Measurements from ENCODE around the gene TMEM41B. TPM values are rescaled to one million over a fixed set of nuclear protein-coding genes. Genes with fewer than 3 reads are reported as not detected.
A peak's percentile ranks its signal among the peaks of the same experiment; 100 is the strongest.
"Not testable (repeated sequence)": the region's sequence is repeated elsewhere in the genome, so short reads cannot be mapped to it uniquely, and the experiment has no call there.

Gene TMEM41B
- polyA plus RNA-seq, 2 donors, result 12.2 to 19.4 TPM

- Histone ChIP-seq H3K36me3 (ENCODE audit: control insufficient read depth in 2 of 2, insufficient read depth in 2 of 2, low read length in 1 of 2) (no peaks in the 10 kb centered on the region), H3K4me3 (ENCODE audit: low read depth in 1 of 2, low read length in 2 of 2) (peak overlapping the region; percentile 78 to 84), H3K27ac (ENCODE audit: low read depth in 2 of 2, low read length in 1 of 2) (peak overlapping the region; percentile 85 to 89), H3K4me1 (ENCODE audit: control insufficient read depth in 2 of 2, insufficient read depth in 2 of 2, low read length in 1 of 2) (peaks cover 0 to 2% of the 10 kb centered on the region in 2 donors), H3K27me3 (ENCODE audit: control insufficient read depth in 1 of 2, insufficient read depth in 2 of 2, low read length in 2 of 2) (no peaks in the 10 kb centered on the region), H3K9me3 (ENCODE audit: control insufficient read depth in 2 of 2, insufficient read depth in 1 of 2, low read depth in 1 of 2, low read length in 1 of 2) (no peaks in the 10 kb centered on the region)
- WGBS, 2 donors, result 4 to 11% methylated on average over 8 of the region's 9 CpGs
These were observed 50.5 kb downstream of the TMEM41B start for GRCh38 chr11:9263840-9264315.

GRCh38 chr11:9260838-9261146 is 53.6 kb downstream of the TMEM41B start:
- H3K36me3 ChIP-seq (ENCODE audit: control insufficient read depth in 2 of 2, insufficient read depth in 2 of 2, low read length in 1 of 2); H3K9me3 ChIP-seq (ENCODE audit: control insufficient read depth in 2 of 2, insufficient read depth in 1 of 2, low read depth in 1 of 2, low read length in 1 of 2); H3K27ac ChIP-seq (ENCODE audit: low read depth in 2 of 2, low read length in 1 of 2); H3K4me3 ChIP-seq (ENCODE audit: low read depth in 1 of 2, low read length in 2 of 2); H3K27me3 ChIP-seq (ENCODE audit: control insufficient read depth in 1 of 2, insufficient read depth in 2 of 2, low read length in 2 of 2); H3K4me1 ChIP-seq (ENCODE audit: control insufficient read depth in 2 of 2, insufficient read depth in 2 of 2, low read length in 1 of 2): not testable (repeated sequence)
- WGBS, 2 donors, result 58 to 63% methylated on average over 2 of the region's 2 CpGs

GRCh38 chr11:9259981-9260837 is 54.2 kb downstream of the TMEM41B start:
- no peaks in the 10 kb centered on the region for H3K36me3 ChIP-seq (ENCODE audit: control insufficient read depth in 2 of 2, insufficient read depth in 2 of 2, low read length in 1 of 2)
- H3K4me3 ChIP-seq (ENCODE audit: low read depth in 1 of 2, low read length in 2 of 2), result no peak overlapping the region
- peaks cover 0 to 2% of the 10 kb centered on the region in 2 donors for H3K4me1 ChIP-seq (ENCODE audit: control insufficient read depth in 2 of 2, insufficient read depth in 2 of 2, low read length in 1 of 2)
- H3K9me3 ChIP-seq (ENCODE audit: control insufficient read depth in 2 of 2, insufficient read depth in 1 of 2, low read depth in 1 of 2, low read length in 1 of 2), result no peaks in the 10 kb centered on the region
- H3K27ac ChIP-seq (ENCODE audit: low read depth in 2 of 2, low read length in 1 of 2), result no peak overlapping the region
- no peaks in the 10 kb centered on the region for H3K27me3 ChIP-seq (ENCODE audit: control insufficient read depth in 1 of 2, insufficient read depth in 2 of 2, low read length in 2 of 2)
- 63 to 74% methylated on average over 4 of the region's 4 CpGs for WGBS, 2 donors

- not testable (repeated sequence) for H3K9me3 ChIP-seq (ENCODE audit: control insufficient read depth in 2 of 2, insufficient read depth in 1 of 2, low read depth in 1 of 2, low read length in 1 of 2)
- 93 to 95% methylated on average over 4 of the region's 4 CpGs for WGBS, 2 donors
These were observed 56.1 kb downstream of the TMEM41B start for GRCh38 chr11:9258279-9258678.

GRCh38 chr11:9254416-9254815 is 60.0 kb downstream of the TMEM41B start:
- H3K27ac ChIP-seq (ENCODE audit: low read depth in 2 of 2, low read length in 1 of 2), result no peak overlapping the region
- no peaks in the 10 kb centered on the region for H3K27me3 ChIP-seq (ENCODE audit: control insufficient read depth in 1 of 2, insufficient read depth in 2 of 2, low read length in 2 of 2)
- 89 to 94% methylated on average over 3 of the region's 3 CpGs for WGBS, 2 donors
- H3K4me1 ChIP-seq (ENCODE audit: control insufficient read depth in 2 of 2, insufficient read depth in 2 of 2, low read length in 1 of 2), result peaks cover 0 to 2% of the 10 kb centered on the region in 2 donors
- H3K36me3 ChIP-seq (ENCODE audit: control insufficient read depth in 2 of 2, insufficient read depth in 2 of 2, low read length in 1 of 2), result no peaks in the 10 kb centered on the region
- no peaks in the 10 kb centered on the region for H3K9me3 ChIP-seq (ENCODE audit: control insufficient read depth in 2 of 2, insufficient read depth in 1 of 2, low read depth in 1 of 2, low read length in 1 of 2)
- no peak overlapping the region for H3K4me3 ChIP-seq (ENCODE audit: low read depth in 1 of 2, low read length in 2 of 2)

More at GRCh38 chr11:9258279-9258678, 56.1 kb downstream of the TMEM41B start:
- not testable (repeated sequence) for H3K27ac ChIP-seq (ENCODE audit: low read depth in 2 of 2, low read length in 1 of 2); H3K36me3 ChIP-seq (ENCODE audit: control insufficient read depth in 2 of 2, insufficient read depth in 2 of 2, low read length in 1 of 2); H3K4me3 ChIP-seq (ENCODE audit: low read depth in 1 of 2, low read length in 2 of 2); H3K4me1 ChIP-seq (ENCODE audit: control insufficient read depth in 2 of 2, insufficient read depth in 2 of 2, low read length in 1 of 2); H3K27me3 ChIP-seq (ENCODE audit: control insufficient read depth in 1 of 2, insufficient read depth in 2 of 2, low read length in 2 of 2)

GRCh38 chr11:9253086-9253485 is 61.3 kb downstream of the TMEM41B start:
- WGBS, 2 donors, result 63 to 72% methylated on average over 3 of the region's 3 CpGs
- Histone ChIP-seq H3K36me3 (ENCODE audit: control insufficient read depth in 2 of 2, insufficient read depth in 2 of 2, low read length in 1 of 2) (no peaks in the 10 kb centered on the region), H3K4me3 (ENCODE audit: low read depth in 1 of 2, low read length in 2 of 2) (no peak overlapping the region), H3K4me1 (ENCODE audit: control insufficient read depth in 2 of 2, insufficient read depth in 2 of 2, low read length in 1 of 2) (peaks cover 0 to 2% of the 10 kb centered on the region in 2 donors), H3K27me3 (ENCODE audit: control insufficient read depth in 1 of 2, insufficient read depth in 2 of 2, low read length in 2 of 2) (no peaks in the 10 kb centered on the region), H3K27ac (ENCODE audit: low read depth in 2 of 2, low read length in 1 of 2) (no peak overlapping the region), H3K9me3 (ENCODE audit: control insufficient read depth in 2 of 2, insufficient read depth in 1 of 2, low read depth in 1 of 2, low read length in 1 of 2) (no peaks in the 10 kb centered on the region)

GRCh38 chr11:9251311-9251710 is 63.1 kb downstream of the TMEM41B start:
- WGBS, 2 donors, result 47 to 63% methylated on average over 3 of the region's 3 CpGs

GRCh38 chr11:9250139-9250582 is 64.2 kb downstream of the TMEM41B start:
- peaks cover 0 to 2% of the 10 kb centered on the region in 2 donors for H3K4me1 ChIP-seq (ENCODE audit: control insufficient read depth in 2 of 2, insufficient read depth in 2 of 2, low read length in 1 of 2)
- no peaks in the 10 kb centered on the region for H3K36me3 ChIP-seq (ENCODE audit: control insufficient read depth in 2 of 2, insufficient read depth in 2 of 2, low read length in 1 of 2)
- H3K4me3 ChIP-seq (ENCODE audit: low read depth in 1 of 2, low read length in 2 of 2), result no peak overlapping the region
- H3K9me3 ChIP-seq (ENCODE audit: control insufficient read depth in 2 of 2, insufficient read depth in 1 of 2, low read depth in 1 of 2, low read length in 1 of 2), result no peaks in the 10 kb centered on the region
- 43 to 46% methylated on average over 2 of the region's 2 CpGs for WGBS, 2 donors
- no peaks in the 10 kb centered on the region for H3K27me3 ChIP-seq (ENCODE audit: control insufficient read depth in 1 of 2, insufficient read depth in 2 of 2, low read length in 2 of 2)
- H3K27ac ChIP-seq (ENCODE audit: low read depth in 2 of 2, low read length in 1 of 2), result no peak overlapping the region

More at GRCh38 chr11:9251311-9251710, 63.1 kb downstream of the TMEM41B start:
- Histone ChIP-seq H3K36me3 (ENCODE audit: control insufficient read depth in 2 of 2, insufficient read depth in 2 of 2, low read length in 1 of 2) (no peaks in the 10 kb centered on the region), H3K27me3 (ENCODE audit: control insufficient read depth in 1 of 2, insufficient read depth in 2 of 2, low read length in 2 of 2) (no peaks in the 10 kb centered on the region), H3K4me3 (ENCODE audit: low read depth in 1 of 2, low read length in 2 of 2) (no peak overlapping the region), H3K4me1 (ENCODE audit: control insufficient read depth in 2 of 2, insufficient read depth in 2 of 2, low read length in 1 of 2) (peaks cover 0 to 2% of the 10 kb centered on the region in 2 donors), H3K9me3 (ENCODE audit: control insufficient read depth in 2 of 2, insufficient read depth in 1 of 2, low read depth in 1 of 2, low read length in 1 of 2) (no peaks in the 10 kb centered on the region), H3K27ac (ENCODE audit: low read depth in 2 of 2, low read length in 1 of 2) (no peak overlapping the region)

- Histone ChIP-seq H3K4me3 (ENCODE audit: low read depth in 1 of 2, low read length in 2 of 2) (no peak overlapping the region), H3K36me3 (ENCODE audit: control insufficient read depth in 2 of 2, insufficient read depth in 2 of 2, low read length in 1 of 2) (no peaks in the 10 kb centered on the region), H3K9me3 (ENCODE audit: control insufficient read depth in 2 of 2, insufficient read depth in 1 of 2, low read depth in 1 of 2, low read length in 1 of 2) (no peaks in the 10 kb centered on the region), H3K4me1 (ENCODE audit: control insufficient read depth in 2 of 2, insufficient read depth in 2 of 2, low read length in 1 of 2) (peaks cover 0 to 2% of the 10 kb centered on the region in 2 donors), H3K27me3 (ENCODE audit: control insufficient read depth in 1 of 2, insufficient read depth in 2 of 2, low read length in 2 of 2) (no peaks in the 10 kb centered on the region), H3K27ac (ENCODE audit: low read depth in 2 of 2, low read length in 1 of 2) (no peak overlapping the region)
- WGBS, 2 donors, result 96 to 97% methylated on average over 7 of the region's 7 CpGs
These were observed 65.1 kb downstream of the TMEM41B start for GRCh38 chr11:9249252-9249651.

- H3K27me3 ChIP-seq (ENCODE audit: control insufficient read depth in 1 of 2, insufficient read depth in 2 of 2, low read length in 2 of 2), result no peaks in the 10 kb centered on the region
- WGBS, 2 donors, result 96 to 97% methylated on average over 3 of the region's 3 CpGs
- H3K36me3 ChIP-seq (ENCODE audit: control insufficient read depth in 2 of 2, insufficient read depth in 2 of 2, low read length in 1 of 2), result no peaks in the 10 kb centered on the region
- no peak overlapping the region for H3K27ac ChIP-seq (ENCODE audit: low read depth in 2 of 2, low read length in 1 of 2)
- no peaks in the 10 kb centered on the region for H3K9me3 ChIP-seq (ENCODE audit: control insufficient read depth in 2 of 2, insufficient read depth in 1 of 2, low read depth in 1 of 2, low read length in 1 of 2)
- H3K4me1 ChIP-seq (ENCODE audit: control insufficient read depth in 2 of 2, insufficient read depth in 2 of 2, low read length in 1 of 2), result peaks cover 0 to 2% of the 10 kb centered on the region in 2 donors
- no peak overlapping the region for H3K4me3 ChIP-seq (ENCODE audit: low read depth in 1 of 2, low read length in 2 of 2)
These were observed 66.5 kb downstream of the TMEM41B start for GRCh38 chr11:9247863-9248262.

Measured in esophagus (tissue), 2 donors.